Activated B cell treated with CpG ODN at 0.5 μM for 24 hours (primary cell): ENCODE results near the gene ZDHHC23. TPM values are rescaled to one million over a fixed set of nuclear protein-coding genes. Genes with fewer than 3 reads are reported as not detected.

Experiments
- ATAC-seq: fragments of 200-7000 bp; cut with Tn5 transposase; one replicate; pipeline ENCODE4 v1.10.0; 2021; ENCODE audit warnings: low read depth, mild to moderate bottlenecking, moderate library complexity
- CTCF ChIA-PET: fragments of 350-600 bp; sonication (Branson Sonifier 250); formaldehyde crosslinking; loops from one replicate; lab custom pipeline; 2021; ENCODE audit warnings: antibody characterized with exemption; lab: Charles Lee
- POLR2A ChIA-PET: fragments of 350-600 bp; sonication (Branson Sonifier 250); formaldehyde crosslinking; loops from one replicate; lab custom pipeline; 2021; ENCODE audit warnings: antibody characterized with exemption; lab: Charles Lee
- DNase-seq: peaks from one replicate; pipeline ENCODE4 v3.0.0; 2022
- H3K27ac Mint-ChIP-seq: one replicate; pipeline ENCODE4 v1.8.0; 2020; ENCODE audit warnings: mixed read lengths
- H3K27me3 Mint-ChIP-seq: one replicate; pipeline ENCODE4 v1.8.0; 2021; ENCODE audit warnings: mixed read lengths
- H3K36me3 Mint-ChIP-seq: one replicate; pipeline ENCODE4 v1.8.0; 2021; ENCODE audit warnings: low read depth, mixed read lengths
- H3K4me1 Mint-ChIP-seq: one replicate; pipeline ENCODE4 v1.8.0; 2021; ENCODE audit warnings: mixed read lengths
- H3K4me3 Mint-ChIP-seq: one replicate; pipeline ENCODE4 v1.8.0; 2020; ENCODE audit warnings: mild to moderate bottlenecking, mixed read lengths
- H3K9me3 Mint-ChIP-seq: one replicate; pipeline ENCODE4 v1.8.0; 2020; ENCODE audit warnings: mixed read lengths
- CTCF ChIP-seq: fragments of 200-600 bp; IDR thresholded peaks from one replicate; pipeline ENCODE4 v1.8.0; 2022; ENCODE audit warnings: antibody characterized with exemption, mild to moderate bottlenecking
- intact Hi-C: fragments of 100-400 bp; cut with micrococcal nuclease; formaldehyde crosslinking; loops from one replicate; pipeline ENCODE4 v1.15.1; 2024
- total RNA-seq: library from RNA; stranded (reverse); gene quantifications from 2 replicates; pipeline ENCODE4 v1.2.3, GENCODE V29; 2022

Gene ZDHHC23
- total RNA-seq, 1 donor from 2014 or later, result 27.4 TPM

- no peak for TF ChIP-seq CTCF
- POLR2A ChIA-PET, result no interaction called here
- H3K4me3 Mint-ChIP-seq, result no peak overlapping the region
- DNase-seq, result no peak
- no peak for ATAC-seq
- intact Hi-C loops, result no loop called here
- H3K4me1 Mint-ChIP-seq, result no peaks in the 10 kb centered on the region
- CTCF ChIA-PET, result no interaction called here
- H3K36me3 Mint-ChIP-seq, result peaks cover 47% of the 10 kb centered on the region
- no peak overlapping the region for H3K27ac Mint-ChIP-seq
- H3K27me3 Mint-ChIP-seq, result no peaks in the 10 kb centered on the region
- no peaks in the 10 kb centered on the region for H3K9me3 Mint-ChIP-seq
These were observed 18.4 kb downstream of the ZDHHC23 start for GRCh38 chr3:113966172-113966571.

- CTCF ChIA-PET, result no interaction called here
These were observed 21.2 kb downstream of the ZDHHC23 start for GRCh38 chr3:113968986-113969385.

GRCh38 chr3:113977822-113978221, 30.0 kb downstream of the ZDHHC23 start:
- H3K4me1 Mint-ChIP-seq, result peaks cover 22% of the 10 kb centered on the region
- H3K9me3 Mint-ChIP-seq, result peaks cover 16% of the 10 kb centered on the region
- ChIA-PET POLR2A (no interaction called here), CTCF (no interaction called here)
- H3K27me3 Mint-ChIP-seq, result no peaks in the 10 kb centered on the region
- peaks cover 66% of the 10 kb centered on the region for H3K36me3 Mint-ChIP-seq
- no peak for TF ChIP-seq CTCF
- H3K4me3 Mint-ChIP-seq, result no peak overlapping the region
- no peak overlapping the region for H3K27ac Mint-ChIP-seq
- intact Hi-C loops, result no loop called here
- DNase-seq (no peak), ATAC-seq (no peak)

More at GRCh38 chr3:113968986-113969385, 21.2 kb downstream of the ZDHHC23 start:
- intact Hi-C loops, result no loop called here
- H3K27me3 Mint-ChIP-seq, result no peaks in the 10 kb centered on the region
- DNase-seq (no peak), ATAC-seq (no peak)
- H3K4me3 Mint-ChIP-seq, result no peak overlapping the region
- no peak overlapping the region for H3K27ac Mint-ChIP-seq
- TF ChIP-seq CTCF, result no peak
- H3K9me3 Mint-ChIP-seq, result peaks cover 24% of the 10 kb centered on the region
- H3K4me1 Mint-ChIP-seq, result peaks cover 6% of the 10 kb centered on the region
- POLR2A ChIA-PET, result no interaction called here
- H3K36me3 Mint-ChIP-seq, result peaks cover 60% of the 10 kb centered on the region

- intact Hi-C loops, result no loop called here
- no peak for TF ChIP-seq CTCF
- H3K4me3 Mint-ChIP-seq, result no peak overlapping the region
- no peak for ATAC-seq
- no peak for DNase-seq
- H3K4me1 Mint-ChIP-seq, result peaks cover 42% of the 10 kb centered on the region
- H3K27me3 Mint-ChIP-seq, result no peaks in the 10 kb centered on the region
- H3K27ac Mint-ChIP-seq, result no peak overlapping the region
- ChIA-PET CTCF (no interaction called here), POLR2A (interaction anchor here (2.5 kb wide), 1 partner anchor 76 kb away, joined by 7 read pairs; the partner anchor contains the start of genes CCDC191 and QTRT2)
- H3K9me3 Mint-ChIP-seq, result no peaks in the 10 kb centered on the region
- peaks cover 60% of the 10 kb centered on the region for H3K36me3 Mint-ChIP-seq
These were observed 32.1 kb downstream of the ZDHHC23 start for GRCh38 chr3:113979916-113980315.

GRCh38 chr3:113981803-113982202, 34.0 kb downstream of the ZDHHC23 start:
- POLR2A ChIA-PET, result interaction anchor here (0.6 to 2.5 kb wide), 4 partner anchors 24 to 1481 kb away, joined by 3 to 7 read pairs (median 4); partner anchors contain the start of genes CCDC191 and QTRT2
- DNase-seq, result no peak
- intact Hi-C loops, result no loop called here

More at GRCh38 chr3:113981803-113982202, 34.0 kb downstream of the ZDHHC23 start:
- no peak for TF ChIP-seq CTCF
- H3K36me3 Mint-ChIP-seq, result peaks cover 52% of the 10 kb centered on the region
- ATAC-seq, result no peak
- no peak overlapping the region for H3K4me3 Mint-ChIP-seq
- H3K27ac Mint-ChIP-seq, result no peak overlapping the region
- CTCF ChIA-PET, result interaction anchor here (0.6 kb wide), 1 partner anchor 437 kb away, joined by 3 read pairs; no protein-coding TSS in a partner anchor
- no peaks in the 10 kb centered on the region for H3K9me3 Mint-ChIP-seq
- peaks cover 61% of the 10 kb centered on the region for H3K4me1 Mint-ChIP-seq
- H3K27me3 Mint-ChIP-seq, result no peaks in the 10 kb centered on the region
